Coronary artery (tissue), 2 donors: ENCODE measurements around the gene ZNF337.
"Not testable (repeated sequence)": the region's sequence is repeated elsewhere in the genome, so short reads cannot be mapped to it uniquely, and the experiment has no call there.

ENCODE experiments used
- DNase-seq: peaks from one replicate; pipeline ENCODE4 v3.0.0-alpha.2; 2017; ENCODE audit warnings: low spot score
- H3K27ac ChIP-seq, 2 donors: fragments of 200-600 bp; sonication (generic); one replicate each; pipeline ENCODE4 v1.5.1; 2016 to 2019
- H3K4me3 ChIP-seq: fragments of 200-600 bp; sonication (generic); 2 replicates; pipeline ENCODE4 v1.5.1; 2016; ENCODE audit warnings: mild to moderate bottlenecking, moderate library complexity
- TF ChIP-seq, protein P1 (sequence below): fragments of 200-600 bp; sonication (generic); IDR thresholded peaks from one replicate; pipeline ENCODE4 v1.5.1; 2019; ENCODE audit warnings: antibody characterized with exemption

The ZNF337 gene

DNA sequence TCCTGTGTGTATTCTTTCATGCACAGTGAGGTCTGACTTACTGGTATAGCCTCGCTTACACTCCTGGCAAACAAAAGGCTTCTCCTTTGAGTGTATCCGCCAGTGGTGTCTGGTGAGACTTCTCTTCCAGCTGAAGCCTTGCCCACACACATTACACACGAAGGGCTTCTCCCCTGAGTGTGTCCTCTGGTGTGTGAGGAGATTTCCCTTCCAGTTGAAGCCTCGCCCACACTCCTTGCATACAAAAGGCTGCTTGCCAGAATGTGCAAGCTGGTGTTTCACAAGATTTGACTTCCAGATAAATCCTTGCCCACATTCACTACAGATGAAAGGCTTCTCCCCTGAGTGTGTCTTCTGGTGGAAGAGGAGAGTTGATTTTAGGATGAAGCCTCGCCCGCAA, 21.5 kb downstream of the ZNF337 start:
- TF ChIP-seq, protein P1, sequence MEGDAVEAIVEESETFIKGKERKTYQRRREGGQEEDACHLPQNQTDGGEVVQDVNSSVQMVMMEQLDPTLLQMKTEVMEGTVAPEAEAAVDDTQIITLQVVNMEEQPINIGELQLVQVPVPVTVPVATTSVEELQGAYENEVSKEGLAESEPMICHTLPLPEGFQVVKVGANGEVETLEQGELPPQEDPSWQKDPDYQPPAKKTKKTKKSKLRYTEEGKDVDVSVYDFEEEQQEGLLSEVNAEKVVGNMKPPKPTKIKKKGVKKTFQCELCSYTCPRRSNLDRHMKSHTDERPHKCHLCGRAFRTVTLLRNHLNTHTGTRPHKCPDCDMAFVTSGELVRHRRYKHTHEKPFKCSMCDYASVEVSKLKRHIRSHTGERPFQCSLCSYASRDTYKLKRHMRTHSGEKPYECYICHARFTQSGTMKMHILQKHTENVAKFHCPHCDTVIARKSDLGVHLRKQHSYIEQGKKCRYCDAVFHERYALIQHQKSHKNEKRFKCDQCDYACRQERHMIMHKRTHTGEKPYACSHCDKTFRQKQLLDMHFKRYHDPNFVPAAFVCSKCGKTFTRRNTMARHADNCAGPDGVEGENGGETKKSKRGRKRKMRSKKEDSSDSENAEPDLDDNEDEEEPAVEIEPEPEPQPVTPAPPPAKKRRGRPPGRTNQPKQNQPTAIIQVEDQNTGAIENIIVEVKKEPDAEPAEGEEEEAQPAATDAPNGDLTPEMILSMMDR = no peak

DNA sequence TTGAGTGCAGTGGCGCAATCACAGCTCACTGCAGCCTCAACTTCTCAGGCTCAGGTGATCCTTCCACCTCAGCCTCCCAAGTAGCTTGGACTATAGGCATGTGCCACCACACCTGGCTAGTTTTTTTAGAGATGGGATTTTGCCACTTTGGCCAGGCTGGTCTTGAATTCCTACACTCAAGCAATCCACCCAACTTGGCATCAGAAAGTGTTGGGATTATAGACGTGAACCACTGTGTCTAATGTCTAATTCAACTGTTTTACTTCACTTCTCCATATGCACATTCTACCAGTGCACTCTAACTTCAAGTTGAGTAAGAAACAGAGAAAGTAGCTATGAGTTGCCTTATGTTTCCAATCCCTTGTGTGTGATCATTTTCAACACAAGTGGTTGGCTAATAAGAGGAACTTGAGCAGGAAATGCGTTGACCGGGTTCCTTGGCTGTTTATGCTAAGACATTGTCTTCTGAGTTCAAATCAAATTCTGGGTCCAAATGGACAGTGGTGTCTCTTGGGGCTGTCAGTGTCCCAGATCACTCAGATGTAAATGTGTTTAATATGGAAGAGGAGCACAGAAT, 23.9 kb downstream of the ZNF337 start:
- TF ChIP-seq, protein P1 = no peak
- H3K4me3 ChIP-seq = no peak overlapping the region
- H3K27ac ChIP-seq = no peak overlapping the region
- DNase-seq = no peak

More for the DNA sequence above, 21.5 kb downstream of the ZNF337 start:
- H3K27ac ChIP-seq = no peak overlapping the region
- no peak overlapping the region for H3K4me3 ChIP-seq
- DNase-seq = no peak

DNA sequence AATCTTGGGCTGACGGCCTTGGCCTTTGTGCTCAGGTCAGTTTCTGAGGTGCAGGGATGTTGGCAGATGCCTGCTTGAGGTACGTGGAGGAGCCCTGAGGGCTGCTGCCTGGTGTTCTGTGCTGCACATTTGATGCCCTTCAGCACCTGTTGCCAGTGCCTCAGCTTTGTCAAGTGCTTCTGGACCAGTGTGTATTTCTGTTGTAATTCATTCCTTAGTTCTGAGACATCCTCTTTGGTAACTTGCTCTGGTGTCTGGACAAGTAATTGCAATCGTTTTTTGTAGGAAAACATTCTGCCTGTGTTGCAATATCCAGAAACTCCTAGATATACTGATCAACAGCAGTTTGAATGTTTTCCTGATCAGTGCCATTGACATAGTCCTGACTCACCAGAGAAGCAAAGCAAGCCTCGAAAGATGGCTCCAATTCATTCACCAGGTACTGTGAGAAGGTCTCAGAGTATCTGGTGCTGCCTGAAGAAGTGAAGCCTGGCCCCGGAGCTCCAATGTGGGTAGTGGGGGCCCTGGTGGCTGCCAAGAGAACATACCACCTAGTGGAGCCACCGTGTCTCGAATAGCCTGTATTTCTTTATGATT, 26.7 kb downstream of the ZNF337 start:
- Histone ChIP-seq H3K4me3 (no peak overlapping the region), H3K27ac (no peak overlapping the region)
- no peak for DNase-seq
- TF ChIP-seq, protein P1 = no peak

DNA sequence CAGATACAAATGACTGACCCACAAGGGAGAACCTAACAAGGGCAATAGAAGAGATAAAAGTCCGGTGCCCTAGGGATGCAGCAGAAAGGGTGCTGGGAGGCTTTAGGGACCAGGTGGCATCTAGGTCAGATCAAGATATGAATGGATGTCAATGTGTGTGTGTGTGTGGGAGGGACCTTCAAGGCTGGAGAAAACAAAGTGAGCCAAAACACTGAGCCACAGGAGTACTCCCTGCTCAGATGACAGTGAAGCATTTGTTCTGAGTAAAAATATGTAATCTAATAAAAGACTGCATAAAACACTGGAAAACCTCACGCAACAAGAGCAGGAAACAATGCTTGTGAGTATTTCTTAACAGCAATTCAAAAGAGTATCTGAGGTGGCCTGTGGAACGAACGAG, 28.2 kb downstream of the ZNF337 start:
- DNase-seq = no peak
- TF ChIP-seq, protein P1 = no peak
- Histone ChIP-seq H3K4me3 (no peak overlapping the region), H3K27ac (no peak overlapping the region)

DNA sequence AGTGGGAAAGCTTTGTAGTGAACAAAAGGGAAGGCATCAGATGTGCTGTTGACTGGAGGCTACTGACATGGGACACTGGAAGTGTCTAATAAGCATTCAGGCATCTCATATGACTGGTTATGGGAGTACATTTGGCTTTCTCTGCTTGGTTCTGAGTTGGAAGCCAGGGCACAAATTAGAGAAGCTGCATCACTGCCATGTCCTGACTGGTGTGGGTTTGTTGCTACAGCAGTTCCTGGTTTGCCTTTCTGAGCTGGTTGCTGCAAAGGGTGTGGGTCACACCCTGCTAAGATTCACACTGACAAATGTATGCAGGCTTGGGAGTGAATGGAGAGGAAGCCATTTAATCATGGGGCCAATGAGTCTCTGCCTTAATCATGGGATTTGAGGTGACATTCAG, 36.7 kb downstream of the ZNF337 start:
- Histone ChIP-seq H3K4me3 (no peak overlapping the region), H3K27ac (no peak overlapping the region)
- no peak for DNase-seq
- TF ChIP-seq, protein P1 = no peak

DNA sequence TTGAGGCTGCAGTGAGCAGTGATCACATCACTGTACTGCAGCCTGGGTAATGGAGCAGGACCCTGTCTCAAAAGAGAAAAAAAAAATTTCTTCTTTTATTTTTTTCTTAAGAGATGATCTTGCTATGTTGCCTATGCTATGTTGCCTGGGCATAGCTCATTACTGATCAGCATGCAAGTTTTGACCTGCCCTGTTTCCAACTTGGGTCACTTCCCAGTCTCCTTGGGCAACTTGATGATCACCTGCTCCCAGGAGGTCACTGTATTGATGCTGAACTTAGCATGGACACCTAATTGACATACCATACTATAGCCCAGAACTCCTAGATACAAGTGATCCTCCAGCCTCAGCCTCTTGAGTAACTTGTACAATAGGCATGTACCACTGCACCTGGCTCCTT, 42.2 kb downstream of the ZNF337 start:
- no peak overlapping the region for H3K27ac ChIP-seq
- DNase-seq = no peak
- TF ChIP-seq, protein P1 = no peak
- H3K4me3 ChIP-seq = no peak overlapping the region

DNA sequence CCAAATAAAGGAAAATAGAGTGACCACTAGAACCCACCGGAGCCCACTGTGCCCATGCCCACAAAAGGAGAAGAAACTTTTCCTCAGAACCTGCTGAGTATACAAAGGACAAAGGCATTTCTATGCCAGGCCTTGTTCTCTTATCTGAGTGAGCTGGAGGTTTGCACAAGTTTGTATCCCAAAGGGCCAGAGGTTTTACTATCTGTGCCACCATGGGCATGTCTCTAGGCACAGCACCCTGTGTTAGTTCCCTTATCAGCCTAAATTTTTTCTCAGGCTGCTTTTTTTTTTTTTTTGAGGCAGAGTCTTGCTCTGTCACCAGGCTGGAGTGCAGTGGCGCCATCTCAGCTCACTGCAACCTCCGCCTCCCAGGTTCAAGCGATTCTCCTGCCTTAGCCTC, 43.8 kb downstream of the ZNF337 start:
- DNase-seq, H3K27ac ChIP-seq, H3K4me3 ChIP-seq: not testable (repeated sequence)
